HuH-7 (cell line): ENCODE results near the gene CYB561D1.
A peak's percentile ranks its signal among the peaks of the same experiment; 100 is the strongest.
"Not testable (repeated sequence)": the region's sequence is repeated elsewhere in the genome, so short reads cannot be mapped to it uniquely, and the experiment has no call there.

Experiments
- DNase-seq: peaks from one replicate; pipeline ENCODE4 v3.0.0; 2011; ENCODE audit warnings: low spot score

CYB561D1 gene, protein sequence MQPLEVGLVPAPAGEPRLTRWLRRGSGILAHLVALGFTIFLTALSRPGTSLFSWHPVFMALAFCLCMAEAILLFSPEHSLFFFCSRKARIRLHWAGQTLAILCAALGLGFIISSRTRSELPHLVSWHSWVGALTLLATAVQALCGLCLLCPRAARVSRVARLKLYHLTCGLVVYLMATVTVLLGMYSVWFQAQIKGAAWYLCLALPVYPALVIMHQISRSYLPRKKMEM

GRCh38 chr1:109493805-109494539, at the start of gene CYB561D1:
CYB561D1 (plus strand) TSS chr1:109494094; CDS start chr1:109494140, 46 bp downstream.
- DNase-seq, result peak; percentile 88

DNA sequence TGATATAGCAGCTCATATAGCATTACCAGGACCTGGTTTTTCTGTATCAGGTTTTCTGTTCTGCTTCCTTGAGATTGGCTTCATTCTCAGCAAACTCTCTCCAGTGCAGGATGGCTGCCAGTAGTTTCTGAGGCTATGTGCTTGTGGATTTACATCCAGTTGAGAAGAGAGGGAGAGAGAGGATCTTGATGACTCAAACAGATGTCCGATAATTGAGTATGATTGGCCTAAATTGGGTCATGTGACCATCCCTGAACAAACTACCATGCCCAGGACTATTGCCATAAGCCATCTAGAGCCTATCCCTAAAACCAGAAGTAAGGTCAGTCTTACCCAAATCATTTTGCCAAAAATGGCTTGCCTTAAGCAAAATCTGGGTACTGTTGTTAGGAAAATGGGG, 49.5 kb upstream of the CYB561D1 start:
- DNase-seq, result no peak

DNA sequence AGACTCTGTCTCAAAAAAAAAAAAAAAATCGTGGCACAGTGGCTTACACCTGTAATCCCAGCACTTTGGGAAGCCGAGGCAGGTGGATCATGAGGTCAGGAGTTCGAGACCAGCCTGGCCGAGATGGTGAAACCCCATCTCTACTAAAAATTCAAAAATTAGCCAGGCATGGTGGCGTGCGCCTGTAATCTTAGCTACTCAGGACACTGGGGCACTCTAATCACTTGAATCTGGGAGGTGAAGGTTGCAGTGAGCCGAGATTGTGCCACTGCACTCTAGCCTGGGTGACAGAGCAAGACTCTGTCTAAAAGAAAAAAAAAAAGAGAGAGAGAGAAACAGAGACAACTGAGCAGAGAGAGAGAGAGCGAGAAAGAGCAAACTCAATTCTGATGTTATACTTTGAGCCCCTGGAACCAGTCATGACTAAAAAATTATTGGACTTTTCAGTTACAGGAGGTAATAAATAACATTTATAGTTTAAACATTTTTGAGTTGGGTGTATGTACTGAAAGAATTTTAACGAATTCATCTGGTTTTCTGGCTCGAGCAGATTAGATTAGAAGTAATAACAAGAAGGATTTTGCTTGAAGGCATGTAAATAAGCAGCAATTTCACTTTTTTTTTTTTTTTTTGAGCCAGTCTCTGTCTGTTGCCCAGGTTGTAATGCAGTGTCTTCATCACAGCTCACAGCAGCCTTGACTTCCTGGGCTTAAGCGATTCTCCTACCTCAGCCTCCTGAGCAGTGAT, 47.8 kb upstream of the CYB561D1 start:
- not testable (repeated sequence) for DNase-seq

- no peak for DNase-seq
Measured at GRCh38 chr1:109447524-109447923, 46.4 kb upstream of the CYB561D1 start.

DNA sequence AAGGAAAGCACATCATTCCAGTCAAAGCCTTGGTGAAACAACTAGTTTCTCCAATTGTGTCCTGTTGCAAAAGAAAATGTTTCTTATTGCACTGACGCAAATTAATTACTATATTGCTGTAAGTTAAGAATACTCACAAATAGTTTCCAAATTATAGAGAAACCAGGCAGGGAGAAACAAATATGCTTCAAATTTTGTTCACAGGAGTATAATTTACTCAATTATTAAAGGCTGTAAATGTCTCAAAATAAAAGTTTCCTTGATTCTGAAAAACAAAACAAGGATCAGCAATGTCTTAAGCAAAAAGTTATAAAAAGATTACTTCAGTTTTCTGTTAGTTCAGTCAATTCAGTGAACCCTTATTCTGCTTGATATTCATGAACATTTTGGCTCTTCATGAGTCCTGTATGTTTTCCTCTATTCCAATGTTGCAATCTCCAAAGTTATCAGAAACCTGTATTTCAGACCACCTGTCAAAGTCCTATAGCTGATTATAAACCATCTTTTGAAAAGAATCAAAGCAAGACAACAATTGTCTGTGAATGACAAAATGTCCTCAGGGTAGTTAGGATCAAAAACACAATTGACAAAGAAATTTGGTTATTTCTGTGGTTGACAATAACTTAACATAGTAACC, 39.3 kb upstream of the CYB561D1 start:
- no peak for DNase-seq

DNA sequence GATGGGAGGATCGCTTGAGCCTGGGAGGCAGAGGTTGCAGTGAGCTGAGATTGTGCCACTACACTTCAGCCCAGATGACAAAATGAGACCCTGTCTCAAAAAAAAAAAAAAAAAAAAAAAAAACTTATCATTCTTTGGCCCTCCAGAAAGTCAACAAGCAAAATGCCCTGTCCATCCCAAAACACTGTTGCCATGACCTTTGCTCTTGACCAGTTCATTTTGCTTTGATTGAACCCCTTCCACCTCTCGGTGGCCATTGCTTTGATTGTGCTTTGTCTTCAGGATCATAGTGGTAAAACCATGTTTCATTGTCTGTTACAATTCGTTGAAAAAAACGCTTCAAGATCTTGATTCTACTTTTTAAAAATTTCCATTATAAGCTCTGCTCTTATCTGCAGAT, 36.1 kb upstream of the CYB561D1 start:
- DNase-seq, result no peak

DNA sequence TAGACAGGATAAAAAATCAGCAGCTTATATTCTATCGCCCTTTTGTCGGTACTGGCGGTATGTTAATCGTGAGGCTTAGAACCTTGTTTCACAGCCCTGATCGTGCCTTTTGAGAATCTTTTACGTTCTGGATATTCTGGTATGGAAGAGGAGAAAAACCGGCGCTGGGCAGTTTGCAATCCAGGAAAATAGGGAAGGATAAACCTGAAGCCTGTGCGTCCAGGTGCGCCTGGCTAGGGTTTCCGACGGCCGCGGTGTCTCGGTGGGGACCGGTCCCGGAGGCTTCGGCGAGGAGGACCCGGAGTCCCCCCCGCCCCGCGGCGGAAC, 27.8 kb upstream of the CYB561D1 start:
- no peak for DNase-seq

GRCh38 chr1:109466452-109467300, 27.2 kb upstream of the CYB561D1 start, which contains the start of gene SYPL2:
SYPL2 (plus strand) TSS chr1:109466546; CDS start chr1:109466844, 298 bp downstream.
- DNase-seq, result peak; percentile 62

DNA sequence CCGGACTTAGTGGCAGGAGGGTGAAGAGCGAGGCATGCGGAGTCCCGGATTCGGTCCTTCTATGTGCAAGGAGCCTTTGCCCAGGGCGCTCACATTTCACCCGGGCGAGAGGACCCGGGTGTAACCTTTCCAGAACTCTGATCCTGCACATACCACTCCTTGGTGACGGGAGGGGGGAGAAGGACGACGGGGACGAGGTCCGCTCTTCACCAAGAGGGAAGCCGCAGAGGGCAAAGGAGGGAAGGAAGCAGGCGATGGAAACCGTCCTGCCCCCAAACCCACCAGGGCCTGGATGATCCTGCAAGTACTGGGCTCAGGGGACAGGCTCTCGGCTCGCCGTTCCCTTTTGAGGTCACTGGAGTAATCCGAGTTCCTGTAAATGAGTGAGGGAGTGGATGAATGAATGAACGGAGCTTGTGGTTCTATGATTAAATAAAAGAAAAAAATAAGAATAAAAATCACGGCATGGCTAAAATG, 26.6 kb upstream of the CYB561D1 start:
- DNase-seq, result no peak

- DNase-seq, result no peak
Measured at GRCh38 chr1:109468061-109468460, 25.8 kb upstream of the CYB561D1 start.

DNA sequence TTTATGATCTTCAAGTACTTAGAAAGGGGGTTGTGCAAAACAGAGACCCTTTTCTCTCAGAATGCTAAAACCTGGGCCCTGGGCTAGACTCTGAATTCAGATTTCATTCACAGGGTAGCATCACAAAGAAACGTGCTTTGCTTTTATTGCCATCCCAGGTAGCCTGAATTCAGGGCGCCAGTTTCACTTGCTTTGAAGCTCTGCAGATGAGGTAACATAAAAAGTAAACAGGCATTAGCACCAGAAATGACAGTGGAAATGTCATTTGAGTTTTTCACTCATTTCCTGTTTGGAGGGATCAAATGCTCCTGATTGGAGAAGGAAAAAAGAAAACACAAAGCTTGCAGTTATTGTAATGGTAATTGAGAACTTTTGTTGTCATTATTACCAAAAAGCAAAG, 25.0 kb upstream of the CYB561D1 start:
- no peak for DNase-seq

- DNase-seq, result no peak
Measured at GRCh38 chr1:109470245-109470644, 23.6 kb upstream of the CYB561D1 start.

DNA sequence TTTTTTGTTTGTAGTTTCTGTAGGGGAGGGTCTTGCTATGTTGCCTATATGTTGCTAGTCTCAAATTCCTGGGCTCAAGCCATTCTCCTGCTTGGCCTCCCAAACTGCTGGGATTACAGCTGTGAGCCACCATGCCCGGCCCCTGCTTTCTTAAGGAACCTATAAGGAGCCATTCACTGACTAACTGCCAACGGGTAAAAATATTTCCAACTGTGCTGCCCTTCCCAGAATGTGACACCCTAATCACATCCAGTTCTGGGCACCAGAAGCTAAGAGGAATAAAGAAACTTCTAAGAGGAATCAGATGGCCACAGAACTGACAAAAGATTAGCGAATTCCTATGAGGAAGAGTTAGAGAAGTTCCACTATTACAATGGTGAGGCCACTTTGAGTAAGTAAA, 21.1 kb upstream of the CYB561D1 start:
- no peak for DNase-seq

- not testable (repeated sequence) for DNase-seq
Measured at GRCh38 chr1:109473284-109474057, 20.4 kb upstream of the CYB561D1 start.

DNA sequence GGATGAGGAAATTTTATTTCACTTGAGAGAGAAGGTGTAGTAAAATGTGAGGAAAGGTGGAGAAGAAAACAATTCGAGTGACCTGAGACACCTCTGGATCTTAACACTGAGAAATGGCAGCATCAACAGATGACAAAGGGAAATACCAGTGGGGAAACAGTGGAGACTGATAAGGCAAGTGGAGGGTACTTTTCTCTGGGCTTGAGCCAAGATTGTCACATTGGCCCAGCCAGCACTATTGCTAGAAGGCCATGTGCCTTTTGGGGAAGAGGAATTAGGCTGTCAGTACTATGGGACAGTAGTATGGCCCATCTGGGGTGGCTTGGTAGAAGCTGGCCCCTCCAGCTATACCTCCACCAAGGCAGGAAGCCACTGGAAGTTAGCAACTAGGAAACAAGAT, 19.2 kb upstream of the CYB561D1 start:
- no peak for DNase-seq

- no peak for DNase-seq
Measured at GRCh38 chr1:109475261-109475660, 18.6 kb upstream of the CYB561D1 start.

- DNase-seq, result no peak
Measured at GRCh38 chr1:109476825-109477224, 17.1 kb upstream of the CYB561D1 start.

- DNase-seq, result no peak
Measured at GRCh38 chr1:109477821-109478220, 16.1 kb upstream of the CYB561D1 start.

DNA sequence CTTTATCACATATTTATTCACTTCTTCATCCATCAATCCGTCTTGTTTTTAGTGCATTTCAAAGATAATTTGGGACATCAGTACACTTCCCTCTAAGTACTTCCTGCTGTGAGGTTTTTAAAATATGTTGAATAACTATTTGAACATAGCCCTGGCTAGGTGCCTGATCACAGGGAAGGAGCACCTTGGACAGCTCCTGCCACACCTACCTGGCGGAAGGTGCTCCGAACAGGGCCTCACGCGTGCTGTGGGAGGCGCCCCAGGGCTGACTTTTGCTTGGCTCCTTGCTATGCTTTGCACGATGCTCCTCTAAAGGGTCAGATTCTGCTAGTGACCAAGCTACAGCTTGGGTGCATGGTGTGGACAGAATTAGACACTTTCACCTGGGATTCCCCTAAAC, 15.1 kb upstream of the CYB561D1 start:
- DNase-seq, result no peak

DNA sequence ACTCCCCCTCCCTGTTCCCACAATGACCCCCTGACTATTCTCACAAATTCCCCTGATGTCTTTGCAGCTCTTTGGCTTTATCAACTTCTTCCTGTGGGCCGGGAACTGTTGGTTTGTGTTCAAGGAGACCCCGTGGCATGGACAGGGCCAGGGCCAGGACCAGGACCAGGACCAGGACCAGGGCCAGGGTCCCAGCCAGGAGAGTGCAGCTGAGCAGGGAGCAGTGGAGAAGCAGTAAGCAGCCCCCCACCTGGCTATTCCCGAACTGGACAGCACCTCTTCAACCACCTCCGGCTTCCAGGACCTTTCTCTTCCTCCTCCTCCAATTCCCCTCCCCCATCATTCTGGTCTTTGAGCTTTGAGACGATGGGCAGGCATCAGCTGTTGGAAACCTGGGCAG, 14.6 kb upstream of the CYB561D1 start:
- DNase-seq, result no peak

DNA sequence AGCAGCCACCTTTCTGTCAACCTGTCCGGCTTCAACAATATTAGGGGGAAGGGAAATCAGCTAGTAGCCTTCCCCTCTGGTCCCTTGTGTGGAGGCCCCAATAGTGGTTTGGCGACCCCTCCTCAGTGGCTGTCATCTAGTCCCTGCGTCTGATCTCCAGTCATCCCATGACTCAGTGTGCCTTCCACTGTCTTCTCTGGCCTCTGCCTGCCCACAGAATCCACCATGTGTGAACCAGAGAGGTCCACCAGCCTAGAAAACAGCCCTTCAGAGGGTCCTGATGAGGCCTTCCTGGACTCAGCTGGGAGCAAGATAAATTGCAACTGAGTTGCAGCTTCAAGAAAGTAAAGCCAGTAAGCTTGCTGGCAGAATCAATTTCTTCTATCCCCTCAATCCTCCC, 14.0 kb upstream of the CYB561D1 start:
- no peak for DNase-seq
